ENCODE measurements around the gene RFPL4A.
"Not testable (repeated sequence)": the region's sequence is repeated elsewhere in the genome, so short reads cannot be mapped to it uniquely, and the experiment has no call there.

RFPL4A gene

DNA sequence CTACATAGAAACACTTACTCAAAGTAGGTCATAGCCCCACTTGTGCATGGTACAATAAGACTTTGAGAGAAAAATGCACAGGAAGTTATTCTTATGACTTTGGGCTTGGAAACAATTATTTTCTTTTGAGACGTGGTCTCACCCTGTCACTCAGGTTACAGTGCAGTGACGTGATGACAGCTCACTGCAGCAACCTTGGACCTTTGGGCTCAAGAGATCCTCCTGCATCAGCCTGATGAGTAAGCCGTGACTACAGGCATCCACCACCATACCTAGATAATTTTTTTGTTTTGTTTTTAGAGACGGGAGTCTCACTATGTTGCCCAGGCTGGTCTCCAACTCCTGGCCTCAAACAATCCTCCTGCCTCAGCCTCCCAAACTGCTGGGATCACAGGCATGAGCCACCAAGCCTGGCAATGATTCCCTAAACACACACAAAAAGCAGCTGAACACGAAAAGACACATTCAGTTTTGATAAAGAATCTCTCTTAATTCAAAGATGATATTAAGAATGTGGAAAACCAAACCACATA, 38.6 kb upstream of the RFPL4A start:
- no peak overlapping the region for H3K4me3 ChIP-seq (ENCODE audit: low read depth, low read length)
- TF ChIP-seq POLR2A (IDR thresholded peaks at IDR 0.05; ENCODE audit: extremely low read depth, insufficient read length) (no peak), MYC (IDR thresholded peaks at IDR 0.05; ENCODE audit: low read depth, low read length) (no peak)
- TF ChIP-seq, protein P1, sequence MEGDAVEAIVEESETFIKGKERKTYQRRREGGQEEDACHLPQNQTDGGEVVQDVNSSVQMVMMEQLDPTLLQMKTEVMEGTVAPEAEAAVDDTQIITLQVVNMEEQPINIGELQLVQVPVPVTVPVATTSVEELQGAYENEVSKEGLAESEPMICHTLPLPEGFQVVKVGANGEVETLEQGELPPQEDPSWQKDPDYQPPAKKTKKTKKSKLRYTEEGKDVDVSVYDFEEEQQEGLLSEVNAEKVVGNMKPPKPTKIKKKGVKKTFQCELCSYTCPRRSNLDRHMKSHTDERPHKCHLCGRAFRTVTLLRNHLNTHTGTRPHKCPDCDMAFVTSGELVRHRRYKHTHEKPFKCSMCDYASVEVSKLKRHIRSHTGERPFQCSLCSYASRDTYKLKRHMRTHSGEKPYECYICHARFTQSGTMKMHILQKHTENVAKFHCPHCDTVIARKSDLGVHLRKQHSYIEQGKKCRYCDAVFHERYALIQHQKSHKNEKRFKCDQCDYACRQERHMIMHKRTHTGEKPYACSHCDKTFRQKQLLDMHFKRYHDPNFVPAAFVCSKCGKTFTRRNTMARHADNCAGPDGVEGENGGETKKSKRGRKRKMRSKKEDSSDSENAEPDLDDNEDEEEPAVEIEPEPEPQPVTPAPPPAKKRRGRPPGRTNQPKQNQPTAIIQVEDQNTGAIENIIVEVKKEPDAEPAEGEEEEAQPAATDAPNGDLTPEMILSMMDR (IDR thresholded peaks at IDR 0.05; ENCODE audit: low read depth, low read length) = no peak
- TF ChIP-seq, protein P2, sequence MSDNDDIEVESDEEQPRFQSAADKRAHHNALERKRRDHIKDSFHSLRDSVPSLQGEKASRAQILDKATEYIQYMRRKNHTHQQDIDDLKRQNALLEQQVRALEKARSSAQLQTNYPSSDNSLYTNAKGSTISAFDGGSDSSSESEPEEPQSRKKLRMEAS (IDR thresholded peaks at IDR 0.05; ENCODE audit: low read depth, low read length) = no peak
- DNase-seq (ENCODE audit: low read depth) = no peak

DNA sequence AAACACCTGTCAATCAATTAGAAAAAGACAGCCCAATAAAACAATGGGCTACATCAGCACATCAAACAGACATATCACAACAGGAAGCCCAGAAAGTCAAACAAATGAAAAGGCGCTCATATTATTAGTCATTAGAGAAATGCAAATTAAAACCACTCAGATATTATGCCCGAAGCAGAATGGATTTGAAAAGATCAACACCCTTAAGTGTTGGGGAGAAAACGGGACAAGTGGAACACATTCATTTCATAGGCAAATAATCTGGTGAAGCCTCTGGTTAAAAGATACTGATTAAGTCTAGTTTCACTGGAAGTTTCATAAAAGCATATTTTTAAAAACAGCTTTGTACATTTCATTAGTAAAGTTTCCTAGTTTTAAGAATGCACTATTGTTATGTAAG, 38.1 kb upstream of the RFPL4A start:
- H3K4me3 ChIP-seq (ENCODE audit: low read depth, low read length) = no peak overlapping the region
- no peak for TF ChIP-seq MYC (IDR thresholded peaks at IDR 0.05; ENCODE audit: low read depth, low read length)
- TF ChIP-seq POLR2A (IDR thresholded peaks at IDR 0.05; ENCODE audit: extremely low read depth, insufficient read length) = no peak
- TF ChIP-seq, protein P1 (IDR thresholded peaks at IDR 0.05; ENCODE audit: low read depth, low read length) = no peak
- TF ChIP-seq, protein P2 (IDR thresholded peaks at IDR 0.05; ENCODE audit: low read depth, low read length) = no peak
- DNase-seq (ENCODE audit: low read depth) = no peak

DNA sequence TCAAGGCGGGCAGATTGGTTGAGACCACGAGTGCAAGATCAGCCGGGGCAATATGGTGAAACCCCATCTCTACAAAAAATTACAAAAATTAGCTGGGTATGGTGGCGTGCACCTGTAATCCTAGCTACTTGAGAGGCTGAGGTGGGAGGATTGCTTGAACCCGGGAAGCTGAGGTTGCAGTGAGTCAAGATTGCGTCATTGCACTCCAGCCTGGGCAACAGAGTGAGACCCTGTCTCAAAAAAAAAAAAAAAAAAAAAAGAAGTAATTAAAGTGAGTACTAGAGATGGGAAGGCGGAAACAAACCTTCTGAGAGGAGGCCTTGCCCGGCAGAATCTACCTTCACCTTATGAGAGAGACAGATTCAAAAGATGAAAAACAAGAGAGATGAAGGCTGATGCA, 35.4 kb upstream of the RFPL4A start:
- TF ChIP-seq, protein P2 (IDR thresholded peaks at IDR 0.05; ENCODE audit: low read depth, low read length) = no peak
- TF ChIP-seq, protein P1 (IDR thresholded peaks at IDR 0.05; ENCODE audit: low read depth, low read length) = no peak
- no peak for DNase-seq (ENCODE audit: low read depth)
- H3K4me3 ChIP-seq (ENCODE audit: low read depth, low read length) = no peak overlapping the region

DNA sequence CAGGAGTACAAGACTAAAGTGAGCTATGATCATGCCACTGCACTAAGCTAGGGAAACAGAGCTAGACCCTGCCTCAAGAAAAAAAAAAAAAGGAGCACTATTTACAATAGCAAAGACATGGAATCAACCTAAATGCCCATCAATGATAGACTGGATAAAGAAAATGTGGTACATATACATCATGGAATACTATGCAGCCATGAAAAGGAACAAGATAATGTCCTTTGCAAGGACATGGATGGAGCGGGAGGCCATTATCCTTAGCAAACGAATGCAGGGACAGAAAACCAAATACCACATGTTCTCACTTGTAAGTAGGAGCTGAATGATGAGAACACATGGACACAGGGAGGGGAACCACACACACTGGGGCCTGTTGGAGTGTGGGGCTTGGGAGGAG, 28.5 kb upstream of the RFPL4A start:
- H3K4me3 ChIP-seq (ENCODE audit: low read depth, low read length); DNase-seq (ENCODE audit: low read depth): not testable (repeated sequence)

DNA sequence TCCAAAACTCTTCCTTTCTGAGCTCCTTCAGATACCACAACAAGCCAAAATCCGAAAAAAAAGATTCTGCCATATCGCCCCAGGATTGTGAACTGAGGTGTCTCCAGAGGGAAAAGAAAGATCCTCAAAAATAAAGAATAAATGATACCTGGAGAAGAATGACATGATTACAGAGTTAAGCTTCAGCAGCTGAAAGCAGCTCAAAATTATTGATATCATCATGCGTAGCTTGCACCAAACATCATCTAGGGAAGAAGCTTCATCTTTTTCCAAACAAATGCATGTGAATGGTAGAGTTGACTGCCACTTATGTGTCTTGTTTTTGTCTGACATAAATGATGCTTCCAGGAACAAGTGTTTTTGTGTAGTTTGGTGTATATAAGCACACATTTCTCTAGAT, 20.6 kb upstream of the RFPL4A start, which contains the start of gene NLRP9:
Gene NLRP9 (minus strand): TSS at position 101 of the 400 bp plus-strand sequence. CDS start 28 bp downstream, at position 73.
- H3K4me3 ChIP-seq (ENCODE audit: low read depth, low read length) = no peak within 1 kb of the TSS
- TF ChIP-seq MYC (IDR thresholded peaks at IDR 0.05; ENCODE audit: low read depth, low read length) = no peak
- TF ChIP-seq, protein P2 (IDR thresholded peaks at IDR 0.05; ENCODE audit: low read depth, low read length) = no peak
- TF ChIP-seq, protein P1 (IDR thresholded peaks at IDR 0.05; ENCODE audit: low read depth, low read length) = no peak
- TF ChIP-seq POLR2A (IDR thresholded peaks at IDR 0.05; ENCODE audit: extremely low read depth, insufficient read length) = no peak
- DNase-seq (ENCODE audit: low read depth) = no peak

DNA sequence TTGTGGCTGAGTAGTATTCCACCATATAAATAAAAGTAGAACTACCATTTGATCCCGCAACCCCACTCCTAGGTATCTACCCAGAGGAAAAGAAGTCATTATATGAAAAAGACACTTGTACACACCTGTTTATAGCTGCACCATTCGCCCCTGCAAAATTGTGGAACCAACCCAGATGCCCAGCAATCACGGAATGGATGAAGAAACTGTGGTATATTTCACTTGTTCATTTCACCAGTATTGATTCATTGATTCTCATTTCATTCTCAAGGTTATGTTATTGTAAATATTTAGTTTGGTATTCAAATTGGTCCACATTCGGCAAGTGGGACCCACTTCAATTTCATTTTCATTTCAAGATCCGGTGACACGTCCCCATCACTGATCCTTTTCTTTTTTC, 8.2 kb upstream of the RFPL4A start:
- no peak overlapping the region for H3K4me3 ChIP-seq (ENCODE audit: low read depth, low read length)
- no peak for DNase-seq (ENCODE audit: low read depth)
- TF ChIP-seq, protein P2 (IDR thresholded peaks at IDR 0.05; ENCODE audit: low read depth, low read length) = no peak
- TF ChIP-seq MYC (IDR thresholded peaks at IDR 0.05; ENCODE audit: low read depth, low read length) (no peak), POLR2A (IDR thresholded peaks at IDR 0.05; ENCODE audit: extremely low read depth, insufficient read length) (no peak)
- TF ChIP-seq, protein P1 (IDR thresholded peaks at IDR 0.05; ENCODE audit: low read depth, low read length) = no peak
